Endodermal cell (in vitro differentiated cells): ENCODE measurements around the gene ACACA. TPM values are rescaled to one million over a fixed set of nuclear protein-coding genes. Genes with fewer than 3 reads are reported as not detected.

Source experiments
- DNase-seq: peaks from one replicate; pipeline ENCODE4 v3.0.0-alpha.2; 2017
- H3K27ac ChIP-seq: 2 replicates; pipeline ENCODE4 v1.5.1; 2013; ENCODE audit warnings: mild to moderate bottlenecking, low read depth, low read length, moderate library complexity
- H3K27me3 ChIP-seq: 2 replicates; pipeline ENCODE4 v1.6.1; 2013; ENCODE audit warnings: mild to moderate bottlenecking, low read length, moderate library complexity; ENCODE audit not compliant: insufficient read depth, control insufficient read depth, poor library complexity, severe bottlenecking
- H3K36me3 ChIP-seq: 2 replicates; pipeline ENCODE4 v1.7.0; 2013; ENCODE audit warnings: mild to moderate bottlenecking, low read length, moderate library complexity; ENCODE audit not compliant: control insufficient read depth, insufficient read depth
- H3K4me1 ChIP-seq: one replicate; pipeline ENCODE4 v1.7.0; 2013; ENCODE audit warnings: low read length; ENCODE audit not compliant: control insufficient read depth, insufficient read depth
- H3K4me3 ChIP-seq: 2 replicates; pipeline ENCODE4 v1.5.1; 2013; ENCODE audit warnings: mild to moderate bottlenecking, low read length, moderate library complexity
- H3K9ac ChIP-seq: 2 replicates; pipeline ENCODE4 v1.6.1; 2013; ENCODE audit warnings: mild to moderate bottlenecking, low read length, moderate library complexity; ENCODE audit not compliant: poor library complexity, severe bottlenecking; ENCODE audit errors: extremely low read depth
- H3K9me3 ChIP-seq: 2 replicates; pipeline ENCODE4 v1.6.1; 2013; ENCODE audit warnings: mild to moderate bottlenecking, low read length, moderate library complexity; ENCODE audit not compliant: control insufficient read depth
- H3K27ac Mint-ChIP-seq: 2 replicates; pipeline ENCODE4 v1.8.0; 2020; ENCODE audit warnings: mixed read lengths
- H3K27me3 Mint-ChIP-seq: 2 replicates; pipeline ENCODE4 v1.8.0; 2021; ENCODE audit warnings: mild to moderate bottlenecking, mixed read lengths; ENCODE audit not compliant: insufficient read depth
- H3K36me3 Mint-ChIP-seq: 2 replicates; pipeline ENCODE4 v1.8.0; 2020; ENCODE audit warnings: low read depth, mixed read lengths
- H3K4me1 Mint-ChIP-seq: 2 replicates; pipeline ENCODE4 v1.8.0; 2020; ENCODE audit warnings: mixed read lengths
- H3K4me3 Mint-ChIP-seq: 2 replicates; pipeline ENCODE4 v1.8.0; 2020; ENCODE audit warnings: mild to moderate bottlenecking, moderate library complexity, mixed read lengths
- H3K9me3 Mint-ChIP-seq: 2 replicates; pipeline ENCODE4 v1.8.0; 2020; ENCODE audit warnings: mild to moderate bottlenecking, mixed read lengths
- CTCF ChIP-seq: fragments of 200-600 bp; sonication (generic); conservative IDR thresholded peaks from 2 replicates; pipeline ENCODE4 v1.5.0; 2021; ENCODE audit warnings: antibody characterized with exemption, mild to moderate bottlenecking
- WGBS, 2 experiments: methylation state at CpG; one replicate each; pipeline versions ENCODE4 v1.1.5 to v1.1.7; 2013; ENCODE audit warnings: missing lambda C conversion rate in 2 of 2, mixed read lengths in 1 of 2; ENCODE audit not compliant: insufficient coverage in 1 of 2, insufficient read length in 1 of 2; 5-methylcytosine and 5-hydroxymethylcytosine counted together
- total RNA-seq, 2 donors: library from RNA; stranded (reverse); fragmentation: NEBNext Ultra II Directional in 1 of 2; extraction: Animal tissue kit (Norgen Biotek cat#: 25700) in 1 of 2; gene quantifications; 2 replicates in 1 of 2; 3 replicates in 1 of 2; pipeline ENCODE4 v1.2.1, GENCODE V29; 2021

Gene ACACA
- total RNA-seq, 2 donors from 2014 or later = 66.7 to 68.6 TPM

- H3K4me3 Mint-ChIP-seq = peak overlapping the region; percentile 30
- H3K9me3 ChIP-seq = no peaks in the 10 kb centered on the region
- peaks cover 39% of the 10 kb centered on the region for H3K4me1 Mint-ChIP-seq
- H3K27ac ChIP-seq = peak overlapping the region; percentile 6
- H3K27me3 ChIP-seq = no peaks in the 10 kb centered on the region
- no peak for DNase-seq
- H3K9ac ChIP-seq = no peak overlapping the region
- peak overlapping the region; percentile 76 for H3K27ac Mint-ChIP-seq
- H3K36me3 Mint-ChIP-seq = peaks cover 19% of the 10 kb centered on the region
- WGBS, 2 experiments = 55% methylated on average over 4 of the region's 4 CpGs; no CpG with 5 or more reads in 1 of the 2 experiments
- H3K27me3 Mint-ChIP-seq = no peaks in the 10 kb centered on the region
- peaks cover 24% of the 10 kb centered on the region for H3K36me3 ChIP-seq
- H3K9me3 Mint-ChIP-seq = no peaks in the 10 kb centered on the region
- no peak for TF ChIP-seq CTCF
- H3K4me3 ChIP-seq = peak overlapping the region; percentile 10
- H3K4me1 ChIP-seq = no peaks in the 10 kb centered on the region
Measured at GRCh38 chr17:37147301-37147812, 259.3 kb downstream of the ACACA start.

GRCh38 chr17:37146086-37147064 is 260.3 kb downstream of the ACACA start:
- H3K4me3 ChIP-seq = peak overlapping the region; percentile 10
- H3K9me3 Mint-ChIP-seq = no peaks in the 10 kb centered on the region
- 87 to 90% methylated on average over 7 to 8 of the region's 8 CpGs for WGBS, 2 experiments

More at GRCh38 chr17:37146086-37147064, 260.3 kb downstream of the ACACA start:
- Mint-ChIP-seq H3K27ac (no peak overlapping the region), H3K36me3 (peaks cover 17% of the 10 kb centered on the region), H3K27me3 (no peaks in the 10 kb centered on the region), H3K4me1 (peaks cover 39% of the 10 kb centered on the region), H3K4me3 (peak overlapping the region; percentile 30)
- Histone ChIP-seq H3K9me3 (no peaks in the 10 kb centered on the region), H3K4me1 (no peaks in the 10 kb centered on the region), H3K27ac (peak overlapping the region; percentile 6), H3K9ac (no peak overlapping the region), H3K27me3 (no peaks in the 10 kb centered on the region), H3K36me3 (peaks cover 21% of the 10 kb centered on the region)
- no peak for TF ChIP-seq CTCF
- no peak for DNase-seq
